ENCODE results near the gene C9orf50. TPM values are rescaled to one million over a fixed set of nuclear protein-coding genes. Genes with fewer than 3 reads are reported as not detected.
A peak's percentile ranks its signal among the peaks of the same experiment; 100 is the strongest.

Gene C9orf50
- total and polyA plus RNA-seq, 2 donors (not counting 1 experiment from before 2014, with no cell fraction given) = not detected

DNA sequence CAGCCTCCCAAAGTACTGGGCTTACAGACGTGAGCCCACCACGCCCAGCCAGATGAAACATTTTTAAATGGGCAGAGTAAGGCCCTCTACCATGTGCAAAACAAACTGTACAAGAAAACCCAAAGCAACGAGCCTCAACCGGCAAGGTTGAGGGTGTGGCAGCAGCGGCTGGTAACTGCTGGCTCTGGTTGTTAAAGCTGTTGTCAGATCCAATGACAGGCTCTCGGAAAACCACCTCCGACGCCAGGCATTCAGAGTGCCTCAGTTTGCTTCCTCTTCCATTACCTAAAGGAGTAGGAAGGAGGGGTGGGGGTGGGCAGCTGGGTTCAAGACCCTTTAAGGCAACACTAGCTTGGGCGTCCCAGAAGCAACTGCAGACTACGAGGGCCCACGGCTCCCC, 23.5 kb upstream of the C9orf50 start:
- DNase-seq (no peak), ATAC-seq (ENCODE audit: low read depth) (no peak)
- Histone ChIP-seq H3K4me2 (replicated peaks; ENCODE audit: low read depth, low read length, poor library complexity, severe bottlenecking) (no peak overlapping the region), H3K9ac (ENCODE audit: low read length) (no peak overlapping the region), H2AFZ (ENCODE audit: insufficient read depth, low read depth, low read length, poor library complexity, severe bottlenecking) (no peak overlapping the region), H3K9me3 (ENCODE audit: control extremely low read depth in 1 of 3, control insufficient read depth in 2 of 3, insufficient read depth in 1 of 3, low read length in 2 of 3) (peaks cover 0 to 5% (median 0%) of the 10 kb centered on the region in 3 donors), H3K4me3 (ENCODE audit: control extremely low read depth in 1 of 5, extremely low read depth in 1 of 5, insufficient read depth in 1 of 5, low read depth in 2 of 5, low read length in 4 of 5) (no peak overlapping the region), H3K36me3 (replicated peaks in 1 of 2; ENCODE audit: control extremely low read depth in 1 of 2, control insufficient read depth in 1 of 2, extremely low read depth in 1 of 2, insufficient read depth in 2 of 2, low read length in 1 of 2) (peaks cover 0 to 3% of the 10 kb centered on the region in 2 experiments), H3K27ac (ENCODE audit: low read length in 2 of 2) (no peak overlapping the region), H3K4me1 (ENCODE audit: control insufficient read depth in 2 of 2, insufficient read depth in 2 of 2, low read length in 2 of 2) (peaks cover 12 to 17% of the 10 kb centered on the region in 2 donors), H3K79me2 (ENCODE audit: control insufficient read depth, insufficient read depth, low read length) (peaks cover 26% of the 10 kb centered on the region), H3K27me3 (replicated peaks in 1 of 4; ENCODE audit: control extremely low read depth in 1 of 4, control insufficient read depth in 3 of 4, insufficient read depth in 4 of 4, low read length in 3 of 4) (no peaks in the 10 kb centered on the region), H4K20me1 (ENCODE audit: control insufficient read depth, insufficient read depth, low read length, poor library complexity, severe bottlenecking) (peaks cover 26% of the 10 kb centered on the region)
- H3K4me1 Mint-ChIP-seq = peaks cover 21% of the 10 kb centered on the region
- POLR2A ChIA-PET = no interaction called here
- no peak for TF ChIP-seq EZH2 (IDR thresholded peaks at IDR 0.05; ENCODE audit: borderline replicate concordance, insufficient read depth, low read depth, low read length, poor library complexity, severe bottlenecking)
- TF ChIP-seq, protein P1, sequence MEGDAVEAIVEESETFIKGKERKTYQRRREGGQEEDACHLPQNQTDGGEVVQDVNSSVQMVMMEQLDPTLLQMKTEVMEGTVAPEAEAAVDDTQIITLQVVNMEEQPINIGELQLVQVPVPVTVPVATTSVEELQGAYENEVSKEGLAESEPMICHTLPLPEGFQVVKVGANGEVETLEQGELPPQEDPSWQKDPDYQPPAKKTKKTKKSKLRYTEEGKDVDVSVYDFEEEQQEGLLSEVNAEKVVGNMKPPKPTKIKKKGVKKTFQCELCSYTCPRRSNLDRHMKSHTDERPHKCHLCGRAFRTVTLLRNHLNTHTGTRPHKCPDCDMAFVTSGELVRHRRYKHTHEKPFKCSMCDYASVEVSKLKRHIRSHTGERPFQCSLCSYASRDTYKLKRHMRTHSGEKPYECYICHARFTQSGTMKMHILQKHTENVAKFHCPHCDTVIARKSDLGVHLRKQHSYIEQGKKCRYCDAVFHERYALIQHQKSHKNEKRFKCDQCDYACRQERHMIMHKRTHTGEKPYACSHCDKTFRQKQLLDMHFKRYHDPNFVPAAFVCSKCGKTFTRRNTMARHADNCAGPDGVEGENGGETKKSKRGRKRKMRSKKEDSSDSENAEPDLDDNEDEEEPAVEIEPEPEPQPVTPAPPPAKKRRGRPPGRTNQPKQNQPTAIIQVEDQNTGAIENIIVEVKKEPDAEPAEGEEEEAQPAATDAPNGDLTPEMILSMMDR (IDR thresholded peaks at IDR 0.05) = no peak
- H3K27ac Mint-ChIP-seq = no peak overlapping the region
- H3K9me3 Mint-ChIP-seq (ENCODE audit: insufficient read depth) = no peaks in the 10 kb centered on the region
- H3K4me3 Mint-ChIP-seq = no peak overlapping the region
- CTCF ChIA-PET = interaction anchor here (2.0 to 6.2 kb wide), 2 partner anchors 18 to 138 kb away, joined by 6 to 66 read pairs; partner anchors contain the start of gene NTMT1
- H3K27me3 Mint-ChIP-seq = peaks cover 5% of the 10 kb centered on the region
- WGBS (ENCODE audit: insufficient coverage) = 79% methylated on average over 8 of the region's 11 CpGs
- intact Hi-C loops (cut with micrococcal nuclease) = loop anchor here (5.0 kb wide), 1 partner anchor 93 kb away; no protein-coding TSS in a partner anchor

GRCh38 chr9:129643706-129644105, 22.8 kb upstream of the C9orf50 start:
- POLR2A ChIA-PET = interaction anchor here (0.7 kb wide), 1 partner anchor 217 kb away, joined by 3 read pairs; no protein-coding TSS in a partner anchor
- peaks cover 0 to 10% of the 10 kb centered on the region in 2 experiments for H3K36me3 ChIP-seq (replicated peaks in 1 of 2; ENCODE audit: control extremely low read depth in 1 of 2, control insufficient read depth in 1 of 2, extremely low read depth in 1 of 2, insufficient read depth in 2 of 2, low read length in 1 of 2)
- Mint-ChIP-seq H3K27me3 (peaks cover 5% of the 10 kb centered on the region), H3K4me3 (peak overlapping the region; percentile 62), H3K9me3 (ENCODE audit: insufficient read depth) (no peaks in the 10 kb centered on the region), H3K4me1 (peaks cover 21% of the 10 kb centered on the region), H3K27ac (no peak overlapping the region)
- no peak overlapping the region for H3K9ac ChIP-seq (ENCODE audit: low read length)
- CTCF ChIA-PET = interaction anchor here (0.7 to 6.2 kb wide), 8 partner anchors 18 to 547 kb away, joined by 3 to 66 read pairs (median 4); partner anchors contain the start of gene NTMT1
- DNase-seq (no peak), ATAC-seq (ENCODE audit: low read depth) (no peak)
- H3K27me3 ChIP-seq (replicated peaks in 1 of 4; ENCODE audit: control extremely low read depth in 1 of 4, control insufficient read depth in 3 of 4, insufficient read depth in 4 of 4, low read length in 3 of 4) = no peaks in the 10 kb centered on the region
- peaks cover 29% of the 10 kb centered on the region for H3K79me2 ChIP-seq (ENCODE audit: control insufficient read depth, insufficient read depth, low read length)
- no peak for TF ChIP-seq EZH2 (IDR thresholded peaks at IDR 0.05; ENCODE audit: borderline replicate concordance, insufficient read depth, low read depth, low read length, poor library complexity, severe bottlenecking)
- TF ChIP-seq, protein P1 (IDR thresholded peaks at IDR 0.05) = no peak
- H3K4me1 ChIP-seq (ENCODE audit: control insufficient read depth in 2 of 2, insufficient read depth in 2 of 2, low read length in 2 of 2) = peaks cover 12 to 17% of the 10 kb centered on the region in 2 donors
- intact Hi-C loops (cut with micrococcal nuclease) = loop anchor here (5.0 kb wide), 1 partner anchor 94 kb away; no protein-coding TSS in a partner anchor
- no peak overlapping the region for H2AFZ ChIP-seq (ENCODE audit: insufficient read depth, low read depth, low read length, poor library complexity, severe bottlenecking)
- peaks cover 32% of the 10 kb centered on the region for H4K20me1 ChIP-seq (ENCODE audit: control insufficient read depth, insufficient read depth, low read length, poor library complexity, severe bottlenecking)
- H3K4me3 ChIP-seq (ENCODE audit: control extremely low read depth in 1 of 5, extremely low read depth in 1 of 5, insufficient read depth in 1 of 5, low read depth in 2 of 5, low read length in 4 of 5) = no peak overlapping the region
- no peak overlapping the region for H3K4me2 ChIP-seq (replicated peaks; ENCODE audit: low read depth, low read length, poor library complexity, severe bottlenecking)
- peaks cover 0 to 5% (median 0%) of the 10 kb centered on the region in 3 donors for H3K9me3 ChIP-seq (ENCODE audit: control extremely low read depth in 1 of 3, control insufficient read depth in 2 of 3, insufficient read depth in 1 of 3, low read length in 2 of 3)
- WGBS (ENCODE audit: insufficient coverage) = 91% methylated on average over 6 of the region's 10 CpGs
- H3K27ac ChIP-seq (ENCODE audit: low read length in 2 of 2) = no peak overlapping the region

Measured in B cell (primary cell).